HG03159 (cell line): ENCODE results near the gene S1PR4.
"Not testable (repeated sequence)": the region's sequence is repeated elsewhere in the genome, so short reads cannot be mapped to it uniquely, and the experiment has no call there.

ENCODE experiments used
- ATAC-seq: cut with Tn5 transposase; IDR thresholded peaks from one replicate; pipeline ENCODE4 v1.9.1; 2021; ENCODE audit warnings: mild to moderate bottlenecking, moderate library complexity; ENCODE audit not compliant: unreplicated experiment

Gene S1PR4

GRCh38 chr19:3192684-3193083, 14.1 kb downstream of the S1PR4 start:
- no peak for ATAC-seq

GRCh38 chr19:3193256-3194105, 14.9 kb downstream of the S1PR4 start:
- ATAC-seq = no peak

GRCh38 chr19:3194106-3195087, 15.8 kb downstream of the S1PR4 start:
- no peak for ATAC-seq

- no peak for ATAC-seq
Measured at GRCh38 chr19:3196064-3196932, 17.7 kb downstream of the S1PR4 start.

GRCh38 chr19:3196933-3197205, 18.3 kb downstream of the S1PR4 start:
- ATAC-seq = no peak

- ATAC-seq = no peak
Measured at GRCh38 chr19:3198901-3199700, 20.5 kb downstream of the S1PR4 start.

- ATAC-seq = no peak
Measured at GRCh38 chr19:3201072-3201700, 22.6 kb downstream of the S1PR4 start.

GRCh38 chr19:3201911-3202310, 23.3 kb downstream of the S1PR4 start:
- ATAC-seq = no peak

- no peak for ATAC-seq
Measured at GRCh38 chr19:3202346-3202745, 23.8 kb downstream of the S1PR4 start.

- not testable (repeated sequence) for ATAC-seq
Measured at GRCh38 chr19:3202895-3203294, 24.3 kb downstream of the S1PR4 start.

GRCh38 chr19:3203805-3204645, 25.5 kb downstream of the S1PR4 start:
- ATAC-seq = no peak

- no peak for ATAC-seq
Measured at GRCh38 chr19:3204646-3205275, 26.2 kb downstream of the S1PR4 start.

GRCh38 chr19:3206216-3206953, 27.8 kb downstream of the S1PR4 start:
- ATAC-seq = no peak

- no peak for ATAC-seq
Measured at GRCh38 chr19:3207461-3208242, 29.1 kb downstream of the S1PR4 start.

- no peak for ATAC-seq
Measured at GRCh38 chr19:3208317-3209207, 30.0 kb downstream of the S1PR4 start.
